ENCODE results near the gene LBX2. TPM values are rescaled to one million over a fixed set of nuclear protein-coding genes. Genes with fewer than 3 reads are reported as not detected.

LBX2 gene
- total and polyA plus RNA-seq, 4 experiments from 2014 or later = 0.23 to 0.30 TPM; not detected in 2

GRCh38 chr2:74531666-74532065 is 32.3 kb upstream of the LBX2 start:
- CTCF ChIA-PET (ENCODE audit: partially characterized antibody) = interaction anchor here (0.8 to 6.4 kb wide), 22 partner anchors 21 to 709 kb away, joined by 3 to 63 read pairs (median 4); partner anchors contain the start of genes BOLA3, C2orf81, CCDC142 and MRPL53
- Histone ChIP-seq H3K4me1 (ENCODE audit: insufficient read depth, low read length) (peaks cover 31% of the 10 kb centered on the region), H3K27ac (ENCODE audit: low read depth, low read length) (no peak overlapping the region), H3K4me3 (ENCODE audit: low read length in 2 of 2) (no peak overlapping the region), H3K36me3 (ENCODE audit: insufficient read depth, low read length) (peaks cover 14% of the 10 kb centered on the region), H3K9me3 (ENCODE audit: control insufficient read depth in 1 of 2, low read length in 2 of 2) (no peaks in the 10 kb centered on the region), H3K27me3 (ENCODE audit: insufficient read depth, low read length) (no peaks in the 10 kb centered on the region)
- intact Hi-C loops (cut with micrococcal nuclease) = loop anchor here (1.0 to 5.0 kb wide), 2 partner anchors 48 to 264 kb away; partner anchors contain the start of gene TTC31
- H3K27me3 Mint-ChIP-seq = no peaks in the 10 kb centered on the region
- H3K4me1 Mint-ChIP-seq = peaks cover 19 to 45% (median 35%) of the 10 kb centered on the region in 4 donors
- POLR2A ChIA-PET (ENCODE audit: partially characterized antibody) = interaction anchor here (0.7 to 6.3 kb wide), 10 partner anchors 15 to 140 kb away, joined by 3 to 87 read pairs (median 12); partner anchors contain the start of genes C2orf81, CCDC142, INO80B and MRPL53
- peak overlapping the region; percentile 8 to 96 (median 58) for H3K4me3 Mint-ChIP-seq
- H3K9me3 Mint-ChIP-seq = no peaks in the 10 kb centered on the region
- no peak for DNase-seq
- peak overlapping the region in 4 of 7 donors; percentile 77 to 95 (median 90) for H3K27ac Mint-ChIP-seq
- peaks cover 25 to 41% of the 10 kb centered on the region in 2 donors for H3K36me3 Mint-ChIP-seq

DNA sequence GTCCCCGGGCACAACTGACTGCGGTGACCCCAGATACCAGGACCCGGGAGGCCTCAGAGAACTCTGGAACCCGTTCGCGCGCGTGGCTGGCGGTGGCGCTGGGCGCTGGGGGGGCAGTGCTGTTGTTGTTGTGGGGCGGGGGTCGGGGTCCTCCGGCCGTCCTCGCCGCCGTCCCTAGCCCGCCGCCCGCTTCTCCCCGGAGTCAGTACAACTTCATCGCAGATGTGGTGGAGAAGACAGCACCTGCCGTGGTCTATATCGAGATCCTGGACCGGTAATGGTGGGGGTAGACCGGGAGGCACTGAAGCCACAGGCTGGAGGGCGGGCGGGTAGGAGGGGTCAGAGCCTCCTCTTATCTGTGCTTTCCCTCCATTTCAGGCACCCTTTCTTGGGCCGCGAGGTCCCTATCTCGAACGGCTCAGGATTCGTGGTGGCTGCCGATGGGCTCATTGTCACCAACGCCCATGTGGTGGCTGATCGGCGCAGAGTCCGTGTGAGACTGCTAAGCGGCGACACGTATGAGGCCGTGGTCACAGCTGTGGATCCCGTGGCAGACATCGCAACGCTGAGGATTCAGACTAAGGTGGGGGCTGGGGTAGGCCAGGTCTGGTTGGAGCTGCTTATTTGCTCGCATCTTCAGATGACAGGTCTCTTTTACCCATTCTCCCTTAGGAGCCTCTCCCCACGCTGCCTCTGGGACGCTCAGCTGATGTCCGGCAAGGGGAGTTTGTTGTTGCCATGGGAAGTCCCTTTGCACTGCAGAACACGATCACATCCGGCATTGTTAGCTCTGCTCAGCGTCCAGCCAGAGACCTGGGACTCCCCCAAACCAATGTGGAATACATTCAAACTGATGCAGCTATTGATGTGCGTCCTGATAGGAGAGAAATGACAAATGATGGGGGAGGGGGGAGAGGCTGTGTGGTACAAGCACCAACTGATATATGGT is 31.1 kb upstream of the LBX2 start:
- Histone ChIP-seq H3K36me3 (ENCODE audit: insufficient read depth, low read length) (peaks cover 19% of the 10 kb centered on the region), H3K4me1 (ENCODE audit: insufficient read depth, low read length) (peaks cover 31% of the 10 kb centered on the region), H3K4me3 (ENCODE audit: low read length in 2 of 2) (peak overlapping the region; percentile 89 to 100), H3K9me3 (ENCODE audit: control insufficient read depth in 1 of 2, low read length in 2 of 2) (no peaks in the 10 kb centered on the region), H3K27me3 (ENCODE audit: insufficient read depth, low read length) (no peaks in the 10 kb centered on the region), H3K27ac (ENCODE audit: low read depth, low read length) (peak overlapping the region; percentile 84)
- ChIA-PET CTCF (ENCODE audit: partially characterized antibody) (interaction anchor here (0.8 to 6.4 kb wide), 12 partner anchors 15 to 285 kb away, joined by 3 to 63 read pairs (median 4); partner anchors contain the start of genes CCDC142, MRPL53, PCGF1 and TTC31), POLR2A (ENCODE audit: partially characterized antibody) (interaction anchor here (1.0 to 6.3 kb wide), 26 partner anchors 8 to 702 kb away, joined by 3 to 87 read pairs (median 8); partner anchors contain the start of genes C2orf81, CCDC142, INO80B and MOB1A)
- Mint-ChIP-seq H3K4me1 (peaks cover 19 to 50% (median 40%) of the 10 kb centered on the region in 4 donors), H3K36me3 (peaks cover 35 to 49% of the 10 kb centered on the region in 2 donors), H3K9me3 (no peaks in the 10 kb centered on the region), H3K4me3 (peak overlapping the region; percentile 92 to 96 (median 94)), H3K27me3 (no peaks in the 10 kb centered on the region), H3K27ac (peak overlapping the region; percentile 82 to 97 (median 93))
- peak; percentile 41 to 79 (median 45) for DNase-seq
- intact Hi-C loops (cut with micrococcal nuclease) = loop anchor here (5.0 kb wide), 1 partner anchor 263 kb away; no protein-coding TSS in a partner anchor

GRCh38 chr2:74529357-74530238 is 30.2 kb upstream of the LBX2 start, which contains the start of the genes AUP1 and HTRA2:
Gene AUP1, minus strand, starts transcription at chr2:74529706. Its CDS starts 77 bp downstream, at chr2:74529629.
Gene HTRA2, plus strand, starts transcription at chr2:74529933. Its CDS starts 74 bp downstream, at chr2:74530007.
- intact Hi-C loops (cut with micrococcal nuclease) = loop anchor here (1.0 to 5.0 kb wide), 8 partner anchors 22 to 603 kb away; partner anchors contain the start of genes C2orf81, DGUOK, DOK1 and INO80B
- peaks cover 19 to 50% (median 40%) of the 10 kb centered on the region in 4 donors for H3K4me1 Mint-ChIP-seq
- ChIA-PET CTCF (ENCODE audit: partially characterized antibody) (interaction anchor here (0.8 to 6.4 kb wide), 6 partner anchors 16 to 138 kb away, joined by 3 to 63 read pairs (median 4); partner anchors contain the start of genes CCDC142, PCGF1 and TTC31), POLR2A (ENCODE audit: partially characterized antibody) (interaction anchor here (1.0 to 6.3 kb wide), 23 partner anchors 9 to 701 kb away, joined by 3 to 87 read pairs (median 9); partner anchors contain the start of genes C2orf81, CCDC142, INO80B and MOB1A)
- H3K36me3 Mint-ChIP-seq = peaks cover 35 to 49% of the 10 kb centered on the region in 2 donors
- no peaks in the 10 kb centered on the region for H3K9me3 ChIP-seq (ENCODE audit: control insufficient read depth in 1 of 2, low read length in 2 of 2)
- peak within 1 kb of the TSS; percentile 84 for H3K27ac ChIP-seq (ENCODE audit: low read depth, low read length)
- peak within 1 kb of the TSS; percentile 87 to 97 (median 94) for H3K27ac Mint-ChIP-seq
- no peaks in the 10 kb centered on the region for H3K27me3 Mint-ChIP-seq
- no peaks in the 10 kb centered on the region for H3K9me3 Mint-ChIP-seq
- H3K4me3 Mint-ChIP-seq = peak within 1 kb of the TSS; percentile 92 to 96 (median 94)
- no peaks in the 10 kb centered on the region for H3K27me3 ChIP-seq (ENCODE audit: insufficient read depth, low read length)
- H3K36me3 ChIP-seq (ENCODE audit: insufficient read depth, low read length) = peaks cover 19% of the 10 kb centered on the region
- peaks cover 31% of the 10 kb centered on the region for H3K4me1 ChIP-seq (ENCODE audit: insufficient read depth, low read length)
- H3K4me3 ChIP-seq (ENCODE audit: low read length in 2 of 2) = peak within 1 kb of the TSS; percentile 89 to 100
- peak; percentile 83 to 88 (median 86) for DNase-seq

- no peaks in the 10 kb centered on the region for H3K27me3 ChIP-seq (ENCODE audit: insufficient read depth, low read length)
- H3K27ac ChIP-seq (ENCODE audit: low read depth, low read length) = peak overlapping the region; percentile 84
- no peaks in the 10 kb centered on the region for H3K9me3 ChIP-seq (ENCODE audit: control insufficient read depth in 1 of 2, low read length in 2 of 2)
- Mint-ChIP-seq H3K4me1 (peaks cover 19 to 50% (median 40%) of the 10 kb centered on the region in 4 donors), H3K36me3 (peaks cover 35 to 49% of the 10 kb centered on the region in 2 donors), H3K27ac (peak overlapping the region; percentile 87 to 97 (median 94)), H3K9me3 (no peaks in the 10 kb centered on the region), H3K4me3 (peak overlapping the region; percentile 92 to 96 (median 94)), H3K27me3 (no peaks in the 10 kb centered on the region)
- H3K4me3 ChIP-seq (ENCODE audit: low read length in 2 of 2) = peak overlapping the region; percentile 89 to 100
- intact Hi-C loops (cut with micrococcal nuclease) = loop anchor here (1.0 to 2.0 kb wide), 7 partner anchors 21 to 602 kb away; partner anchors contain the start of genes C2orf81, DGUOK, DOK1 and INO80B
- peaks cover 31% of the 10 kb centered on the region for H3K4me1 ChIP-seq (ENCODE audit: insufficient read depth, low read length)
- CTCF ChIA-PET (ENCODE audit: partially characterized antibody) = interaction anchor here (3.5 to 6.4 kb wide), 2 partner anchors 25 to 46 kb away, joined by 17 to 63 read pairs; partner anchors contain the start of genes CCDC142 and TTC31
- POLR2A ChIA-PET (ENCODE audit: partially characterized antibody) = interaction anchor here (0.7 to 6.3 kb wide), 16 partner anchors 9 to 309 kb away, joined by 3 to 87 read pairs (median 12); partner anchors contain the start of genes C2orf81, CCDC142, INO80B and MRPL53
- peaks cover 19% of the 10 kb centered on the region for H3K36me3 ChIP-seq (ENCODE audit: insufficient read depth, low read length)
- DNase-seq = no peak
Observed at GRCh38 chr2:74528600-74529356, 29.4 kb upstream of the LBX2 start.

DNA sequence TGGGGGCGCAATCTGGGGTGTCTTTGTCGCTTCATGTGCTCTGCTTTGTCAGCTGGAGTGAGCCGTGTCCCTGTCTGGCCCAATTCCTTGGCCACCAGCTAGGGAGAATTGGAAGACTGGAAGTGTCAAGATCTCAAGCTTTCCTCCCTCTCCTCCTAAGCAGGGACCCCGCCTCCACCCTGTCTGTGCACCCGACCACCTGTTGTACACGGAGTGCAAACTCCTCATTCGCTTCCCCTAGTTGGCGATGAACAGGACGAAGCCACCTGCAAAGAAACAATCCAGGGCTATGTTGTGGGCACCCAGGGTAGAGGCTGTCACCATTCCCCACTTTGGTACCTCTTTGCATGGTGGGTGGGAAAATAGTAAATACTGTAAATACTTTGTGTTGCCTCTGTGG is 28.3 kb upstream of the LBX2 start:
- Histone ChIP-seq H3K4me1 (ENCODE audit: insufficient read depth, low read length) (peaks cover 31% of the 10 kb centered on the region), H3K9me3 (ENCODE audit: control insufficient read depth in 1 of 2, low read length in 2 of 2) (no peaks in the 10 kb centered on the region), H3K36me3 (ENCODE audit: insufficient read depth, low read length) (peaks cover 19% of the 10 kb centered on the region), H3K27me3 (ENCODE audit: insufficient read depth, low read length) (no peaks in the 10 kb centered on the region), H3K27ac (ENCODE audit: low read depth, low read length) (no peak overlapping the region), H3K4me3 (ENCODE audit: low read length in 2 of 2) (no peak overlapping the region)
- peak overlapping the region in 5 of 7 donors; percentile 68 to 97 (median 93) for H3K27ac Mint-ChIP-seq
- ChIA-PET CTCF (ENCODE audit: partially characterized antibody) (interaction anchor here (1.6 kb wide), 1 partner anchor 704 kb away, joined by 3 read pairs; no protein-coding TSS in a partner anchor), POLR2A (ENCODE audit: partially characterized antibody) (interaction anchor here (1.3 to 2.8 kb wide), 5 partner anchors 15 to 46 kb away, joined by 3 to 11 read pairs (median 7); partner anchors contain the start of genes CCDC142, PCGF1 and TTC31)
- peak overlapping the region; percentile 92 to 96 (median 94) for H3K4me3 Mint-ChIP-seq
- no peak for DNase-seq
- H3K4me1 Mint-ChIP-seq = peaks cover 19 to 50% (median 40%) of the 10 kb centered on the region in 4 donors
- H3K36me3 Mint-ChIP-seq = peaks cover 34 to 47% of the 10 kb centered on the region in 2 donors
- intact Hi-C loops (cut with micrococcal nuclease) = loop anchor here (2.0 kb wide), 1 partner anchor 73 kb away; the partner anchor contains the start of gene INO80B
- no peaks in the 10 kb centered on the region for H3K27me3 Mint-ChIP-seq
- H3K9me3 Mint-ChIP-seq = no peaks in the 10 kb centered on the region
